ENCODE data around the gene RMND1. TPM values are rescaled to one million over a fixed set of nuclear protein-coding genes. Genes with fewer than 3 reads are reported as not detected.

Gene RMND1
- total RNA-seq (10 to 100 TPM in 4 of 5 experiments, 1 to 10 TPM in 1; 8.8 to 21.5 (median 18.7) TPM), polyA plus RNA-seq (10 to 100 TPM in 1 of 2 donors, 1 to 10 TPM in 1; 7.6 to 15.3 TPM), total RNA-seq (16.6 reads per million, percentile 46 among the genes with 10 or more reads in this experiment)

GRCh38 chr6:151451950-151452749 lies at the start of gene RMND1:
TSS of gene RMND1 (minus strand) at chr6:151452126. CDS start at chr6:151445811, 6,315 bp downstream.
- Mint-ChIP-seq H3K36me3 (peaks cover 0 to 12% (median 4%) of the 10 kb centered on the region in 5 donors), H3K27ac (peak within 1 kb of the TSS; percentile 83 to 98 (median 92)), H3K4me1 (peaks cover 36 to 68% (median 54%) of the 10 kb centered on the region in 7 donors), H3K27me3 (peaks cover 0 to 5% (median 0%) of the 10 kb centered on the region in 5 donors), H3K9me3 (peaks cover 0 to 6% (median 0%) of the 10 kb centered on the region in 11 donors), H3K4me3 (peak within 1 kb of the TSS; percentile 90 to 98 (median 96))
- intact Hi-C loops (cut with micrococcal nuclease), result loop anchor here (1.0 to 10.0 kb wide), 18 partner anchors 25 to 1885 kb away; partner anchors contain the start of genes FBXO5 (in 2 of the 2), MTRF1L (in 2 of the 2), GINM1 (in 1 of the 2) and LRP11 (in 1 of the 2)
- DNase-seq (peak; percentile 92 to 99 (median 99)), ATAC-seq (peak; percentile 98)
- Histone ChIP-seq H3K27ac (ENCODE audit: low read depth, low read length) (peak within 1 kb of the TSS; percentile 86), H3K4me1 (ENCODE audit: control insufficient read depth in 2 of 2, insufficient read depth in 2 of 2, low read length in 2 of 2) (peaks cover 15 to 20% of the 10 kb centered on the region in 2 donors), H3K4me3 (ENCODE audit: low read length) (peak within 1 kb of the TSS; percentile 90), H3K36me3 (ENCODE audit: control insufficient read depth in 2 of 3, insufficient read depth in 3 of 3, low read length in 3 of 3) (peaks cover 0 to 5% (median 0%) of the 10 kb centered on the region in 3 experiments), H3K27me3 (ENCODE audit: control insufficient read depth in 2 of 2, insufficient read depth in 2 of 2, low read length in 2 of 2) (no peaks in the 10 kb centered on the region), H3K9me3 (ENCODE audit: control insufficient read depth in 2 of 3, low read length in 3 of 3) (no peaks in the 10 kb centered on the region)
- POLR2A ChIA-PET, result interaction anchor here (0.9 to 3.8 kb wide), 11 partner anchors 11 to 857 kb away, joined by 3 to 50 read pairs (median 5); partner anchors contain the start of gene ZBTB2
- CTCF ChIA-PET, result interaction anchor here (0.7 to 1.5 kb wide), 6 partner anchors 18 to 128 kb away, joined by 3 to 4 read pairs (median 4); no protein-coding TSS in a partner anchor

DNA sequence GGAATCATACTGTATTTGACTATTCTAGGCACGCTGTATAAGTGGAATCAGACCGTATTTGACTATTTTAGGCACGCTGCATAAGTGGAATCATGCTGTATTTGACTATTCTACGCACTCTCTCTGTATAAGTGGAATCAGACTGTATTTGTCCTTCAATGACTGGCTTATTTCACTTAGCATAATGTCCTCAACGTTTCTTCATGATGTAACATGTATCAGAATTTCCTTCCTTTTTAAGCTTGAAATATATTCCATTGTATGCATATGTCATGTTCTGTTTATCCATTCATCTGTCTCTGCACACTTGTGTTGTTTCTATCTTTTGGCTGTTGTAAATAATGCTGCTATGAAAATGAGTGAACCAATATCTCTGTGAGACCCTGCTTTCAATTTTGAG lies 47.6 kb upstream of the RMND1 start:
- H3K27ac Mint-ChIP-seq, result no peak overlapping the region
- ATAC-seq (no peak), DNase-seq (no peak)
- Histone ChIP-seq H3K27me3 (ENCODE audit: control insufficient read depth in 2 of 2, insufficient read depth in 2 of 2, low read length in 2 of 2) (peaks cover 4% of the 10 kb centered on the region in 2 donors), H3K4me1 (ENCODE audit: control insufficient read depth in 2 of 2, insufficient read depth in 2 of 2, low read length in 2 of 2) (no peaks in the 10 kb centered on the region), H3K27ac (ENCODE audit: low read depth, low read length) (no peak overlapping the region), H3K36me3 (ENCODE audit: control insufficient read depth in 2 of 3, insufficient read depth in 3 of 3, low read length in 3 of 3) (peaks cover 0 to 2% (median 0%) of the 10 kb centered on the region in 3 experiments), H3K4me3 (ENCODE audit: low read length) (no peak overlapping the region), H3K9me3 (ENCODE audit: control insufficient read depth in 2 of 3, low read length in 3 of 3) (no peaks in the 10 kb centered on the region)
- H3K4me3 Mint-ChIP-seq, result no peak overlapping the region
- intact Hi-C loops (cut with micrococcal nuclease), result no loop called here
- H3K27me3 Mint-ChIP-seq, result peaks cover 29 to 46% (median 40%) of the 10 kb centered on the region in 5 donors
- peaks cover 5 to 15% (median 11%) of the 10 kb centered on the region in 7 donors for H3K4me1 Mint-ChIP-seq
- POLR2A ChIA-PET, result no interaction called here
- no peaks in the 10 kb centered on the region for H3K9me3 Mint-ChIP-seq
- CTCF ChIA-PET, result no interaction called here
- peaks cover 0 to 2% (median 0%) of the 10 kb centered on the region in 5 donors for H3K36me3 Mint-ChIP-seq

- CTCF ChIA-PET, result no interaction called here
- peaks cover 0 to 2% (median 0%) of the 10 kb centered on the region in 5 donors for H3K36me3 Mint-ChIP-seq
- Histone ChIP-seq H3K4me3 (ENCODE audit: low read length) (no peak overlapping the region), H3K27me3 (ENCODE audit: control insufficient read depth in 2 of 2, insufficient read depth in 2 of 2, low read length in 2 of 2) (peaks cover 4 to 16% of the 10 kb centered on the region in 2 donors), H3K36me3 (ENCODE audit: control insufficient read depth in 2 of 3, insufficient read depth in 3 of 3, low read length in 3 of 3) (peaks cover 0 to 2% (median 0%) of the 10 kb centered on the region in 3 experiments), H3K9me3 (ENCODE audit: control insufficient read depth in 2 of 3, low read length in 3 of 3) (no peaks in the 10 kb centered on the region), H3K27ac (ENCODE audit: low read depth, low read length) (no peak overlapping the region), H3K4me1 (ENCODE audit: control insufficient read depth in 2 of 2, insufficient read depth in 2 of 2, low read length in 2 of 2) (no peaks in the 10 kb centered on the region)
- peaks cover 10 to 18% (median 14%) of the 10 kb centered on the region in 7 donors for H3K4me1 Mint-ChIP-seq
- ATAC-seq (peak; percentile 31), DNase-seq (no peak)
- H3K4me3 Mint-ChIP-seq, result no peak overlapping the region
- no peak overlapping the region for H3K27ac Mint-ChIP-seq
- H3K27me3 Mint-ChIP-seq, result peaks cover 35 to 52% (median 46%) of the 10 kb centered on the region in 5 donors
- intact Hi-C loops (cut with micrococcal nuclease), result no loop called here
- H3K9me3 Mint-ChIP-seq, result no peaks in the 10 kb centered on the region
- POLR2A ChIA-PET, result interaction anchor here (0.7 kb wide), 1 partner anchor 103 kb away, joined by 4 read pairs; no protein-coding TSS in a partner anchor
These were observed 46.4 kb upstream of the RMND1 start for GRCh38 chr6:151498327-151498726.

DNA sequence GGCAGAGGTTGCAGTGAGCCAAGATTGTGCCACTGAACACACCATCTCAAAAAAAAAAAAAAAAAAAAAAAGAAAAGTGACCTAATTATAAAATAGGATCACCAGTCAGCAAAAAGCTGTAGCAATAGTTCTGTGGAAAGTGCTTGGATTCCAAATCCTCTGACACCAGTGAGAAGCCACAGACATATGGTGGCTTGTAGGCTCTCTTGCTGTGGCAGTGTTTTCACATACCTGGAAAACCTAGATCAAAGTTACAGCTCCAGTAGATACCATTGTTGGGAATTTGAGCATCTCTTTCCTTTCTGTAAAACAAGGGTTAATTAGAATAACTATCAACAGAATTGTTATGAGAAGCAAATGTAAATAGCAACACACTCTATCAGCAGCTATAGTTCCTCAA lies 46.0 kb upstream of the RMND1 start:
- Histone ChIP-seq H3K4me1 (ENCODE audit: control insufficient read depth in 2 of 2, insufficient read depth in 2 of 2, low read length in 2 of 2) (no peaks in the 10 kb centered on the region), H3K27ac (ENCODE audit: low read depth, low read length) (no peak overlapping the region), H3K9me3 (ENCODE audit: control insufficient read depth in 2 of 3, low read length in 3 of 3) (no peaks in the 10 kb centered on the region), H3K4me3 (ENCODE audit: low read length) (no peak overlapping the region), H3K36me3 (ENCODE audit: control insufficient read depth in 2 of 3, insufficient read depth in 3 of 3, low read length in 3 of 3) (peaks cover 0 to 2% (median 0%) of the 10 kb centered on the region in 3 experiments), H3K27me3 (ENCODE audit: control insufficient read depth in 2 of 2, insufficient read depth in 2 of 2, low read length in 2 of 2) (peaks cover 4 to 16% of the 10 kb centered on the region in 2 donors)
- CTCF ChIA-PET, result no interaction called here
- no peak for DNase-seq
- intact Hi-C loops (cut with micrococcal nuclease), result no loop called here
- Mint-ChIP-seq H3K4me3 (no peak overlapping the region), H3K27ac (no peak overlapping the region), H3K36me3 (peaks cover 0 to 5% (median 0%) of the 10 kb centered on the region in 5 donors), H3K9me3 (no peaks in the 10 kb centered on the region), H3K4me1 (peaks cover 13 to 20% (median 14%) of the 10 kb centered on the region in 7 donors), H3K27me3 (peaks cover 39 to 53% (median 49%) of the 10 kb centered on the region in 5 donors)
- peak; percentile 24 for ATAC-seq
- POLR2A ChIA-PET, result interaction anchor here (0.7 kb wide), 1 partner anchor 103 kb away, joined by 4 read pairs; no protein-coding TSS in a partner anchor

GRCh38 chr6:151495380-151495779 lies 43.5 kb upstream of the RMND1 start:
- no peak for DNase-seq
- Histone ChIP-seq H3K27me3 (ENCODE audit: control insufficient read depth in 2 of 2, insufficient read depth in 2 of 2, low read length in 2 of 2) (peaks cover 4 to 20% of the 10 kb centered on the region in 2 donors), H3K36me3 (ENCODE audit: control insufficient read depth in 2 of 3, insufficient read depth in 3 of 3, low read length in 3 of 3) (peaks cover 0 to 2% (median 0%) of the 10 kb centered on the region in 3 experiments), H3K4me1 (ENCODE audit: control insufficient read depth in 2 of 2, insufficient read depth in 2 of 2, low read length in 2 of 2) (no peaks in the 10 kb centered on the region), H3K9me3 (ENCODE audit: control insufficient read depth in 2 of 3, low read length in 3 of 3) (no peaks in the 10 kb centered on the region), H3K4me3 (ENCODE audit: low read length) (no peak overlapping the region), H3K27ac (ENCODE audit: low read depth, low read length) (no peak overlapping the region)
- Mint-ChIP-seq H3K4me1 (peaks cover 13 to 19% (median 14%) of the 10 kb centered on the region in 7 donors), H3K4me3 (peak overlapping the region in 3 of 10 donors; percentile 57 to 73 (median 65)), H3K27me3 (peaks cover 47 to 69% (median 59%) of the 10 kb centered on the region in 5 donors), H3K27ac (no peak overlapping the region), H3K36me3 (peaks cover 0 to 5% (median 0%) of the 10 kb centered on the region in 5 donors), H3K9me3 (no peaks in the 10 kb centered on the region)
- no peak for ATAC-seq
- ChIA-PET CTCF (no interaction called here), POLR2A (no interaction called here)
- intact Hi-C loops (cut with micrococcal nuclease), result no loop called here

- no peak for DNase-seq
- intact Hi-C loops (cut with micrococcal nuclease), result no loop called here
- POLR2A ChIA-PET, result no interaction called here
- Mint-ChIP-seq H3K36me3 (peaks cover 0 to 5% (median 0%) of the 10 kb centered on the region in 5 donors), H3K4me3 (peak overlapping the region; percentile 42 to 78 (median 68)), H3K4me1 (peaks cover 13 to 19% (median 14%) of the 10 kb centered on the region in 7 donors), H3K27me3 (peaks cover 44 to 67% (median 55%) of the 10 kb centered on the region in 5 donors), H3K9me3 (no peaks in the 10 kb centered on the region), H3K27ac (no peak overlapping the region)
- H3K27me3 ChIP-seq (ENCODE audit: control insufficient read depth in 2 of 2, insufficient read depth in 2 of 2, low read length in 2 of 2), result peaks cover 4 to 20% of the 10 kb centered on the region in 2 donors
- CTCF ChIA-PET, result no interaction called here
- no peak overlapping the region for H3K27ac ChIP-seq (ENCODE audit: low read depth, low read length)
- H3K9me3 ChIP-seq (ENCODE audit: control insufficient read depth in 2 of 3, low read length in 3 of 3), result no peaks in the 10 kb centered on the region
- ATAC-seq, result no peak
- no peak overlapping the region for H3K4me3 ChIP-seq (ENCODE audit: low read length)
- peaks cover 0 to 2% (median 0%) of the 10 kb centered on the region in 3 experiments for H3K36me3 ChIP-seq (ENCODE audit: control insufficient read depth in 2 of 3, insufficient read depth in 3 of 3, low read length in 3 of 3)
- H3K4me1 ChIP-seq (ENCODE audit: control insufficient read depth in 2 of 2, insufficient read depth in 2 of 2, low read length in 2 of 2), result no peaks in the 10 kb centered on the region
These were observed 43.0 kb upstream of the RMND1 start for GRCh38 chr6:151494936-151495320.

All from naive thymus-derived CD4-positive, alpha-beta T cell (primary cell).